Cardiac muscle cell (in vitro differentiated cells and primary cell): ENCODE results near the gene TTLL5. TPM values are rescaled to one million over a fixed set of nuclear protein-coding genes. Genes with fewer than 3 reads are reported as not detected.

ENCODE experiments used
- DNase-seq, 2 donors: peaks; one replicate each; pipeline versions ENCODE4 v3.0.0 to v3.0.0-alpha.2; 2010 to 2017; ENCODE audit warnings: low read depth in 1 of 2, low spot score in 1 of 2
- H3K27ac ChIP-seq: fragments of 200-600 bp; sonication (generic); 2 replicates; pipeline ENCODE4 v1.5.1; 2016
- H3K27me3 ChIP-seq: fragments of 200-600 bp; sonication (generic); 2 replicates; pipeline ENCODE4 v1.6.0; 2016; ENCODE audit warnings: control low read depth
- H3K36me3 ChIP-seq: fragments of 200-600 bp; sonication (generic); 2 replicates; pipeline ENCODE4 v1.5.1; 2016; ENCODE audit warnings: control low read depth
- H3K4me1 ChIP-seq: fragments of 200-600 bp; sonication (generic); 2 replicates; pipeline ENCODE4 v1.8.1; 2017; ENCODE audit warnings: low read depth, mild to moderate bottlenecking, mixed run types
- H3K4me3 ChIP-seq: fragments of 200-600 bp; sonication (generic); 2 replicates; pipeline ENCODE4 v1.5.1; 2016; ENCODE audit warnings: mild to moderate bottlenecking
- H3K9me3 ChIP-seq: fragments of 200-600 bp; sonication (generic); 2 replicates; pipeline ENCODE4 v1.5.1; 2017; ENCODE audit warnings: low read depth, mild to moderate bottlenecking, control low read depth
- polyA plus RNA-seq: library from polyadenylated mRNA; unstranded; fragments of >200 nt; fragmentation: Nextera tagmentation; extraction: Ambion mirVana; gene quantifications from 2 replicates; pipeline ENCODE4 v1.2.1, GENCODE V29; 2016
- total RNA-seq: library from RNA; depleted of rRNA; stranded (reverse); fragments of >200 nt; gene quantifications from 2 replicates; pipeline ENCODE4 v1.2.3, GENCODE V29; 2016
- TF ChIP-seq, protein P1 (sequence below): IDR thresholded peaks from 2 replicates; pipeline ENCODE4 v1.5.1; 2012; ENCODE audit warnings: low read depth, mild to moderate bottlenecking, low read length

TTLL5 gene
- total and polyA plus RNA-seq, 2 experiments from 2014 or later = 24.1 to 28.4 TPM

DNA sequence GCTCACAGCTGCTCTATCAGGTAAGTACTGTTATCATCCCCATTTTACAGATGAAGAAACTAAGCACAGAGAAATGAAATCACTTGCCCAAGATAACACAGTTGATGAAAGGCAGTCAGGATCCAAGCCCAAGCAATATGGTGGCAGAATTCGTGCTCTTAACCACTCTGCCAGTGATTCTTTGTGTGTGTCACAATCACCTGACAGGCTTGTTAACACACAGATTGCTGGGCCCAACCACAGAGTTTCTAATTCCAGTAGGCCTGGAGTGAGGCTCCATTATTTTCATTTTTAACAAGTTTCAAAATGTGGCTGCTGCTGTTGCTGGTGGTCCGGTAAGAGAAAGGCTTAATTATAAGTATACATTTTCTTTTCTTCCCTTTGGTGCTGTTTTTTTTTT is 186.5 kb downstream of the TTLL5 start:
- no peak for DNase-seq
- Histone ChIP-seq H3K27ac (no peak overlapping the region), H3K27me3 (no peaks in the 10 kb centered on the region), H3K4me3 (no peak overlapping the region), H3K4me1 (peaks cover 11% of the 10 kb centered on the region), H3K36me3 (no peaks in the 10 kb centered on the region), H3K9me3 (no peaks in the 10 kb centered on the region)
- TF ChIP-seq, protein P1, sequence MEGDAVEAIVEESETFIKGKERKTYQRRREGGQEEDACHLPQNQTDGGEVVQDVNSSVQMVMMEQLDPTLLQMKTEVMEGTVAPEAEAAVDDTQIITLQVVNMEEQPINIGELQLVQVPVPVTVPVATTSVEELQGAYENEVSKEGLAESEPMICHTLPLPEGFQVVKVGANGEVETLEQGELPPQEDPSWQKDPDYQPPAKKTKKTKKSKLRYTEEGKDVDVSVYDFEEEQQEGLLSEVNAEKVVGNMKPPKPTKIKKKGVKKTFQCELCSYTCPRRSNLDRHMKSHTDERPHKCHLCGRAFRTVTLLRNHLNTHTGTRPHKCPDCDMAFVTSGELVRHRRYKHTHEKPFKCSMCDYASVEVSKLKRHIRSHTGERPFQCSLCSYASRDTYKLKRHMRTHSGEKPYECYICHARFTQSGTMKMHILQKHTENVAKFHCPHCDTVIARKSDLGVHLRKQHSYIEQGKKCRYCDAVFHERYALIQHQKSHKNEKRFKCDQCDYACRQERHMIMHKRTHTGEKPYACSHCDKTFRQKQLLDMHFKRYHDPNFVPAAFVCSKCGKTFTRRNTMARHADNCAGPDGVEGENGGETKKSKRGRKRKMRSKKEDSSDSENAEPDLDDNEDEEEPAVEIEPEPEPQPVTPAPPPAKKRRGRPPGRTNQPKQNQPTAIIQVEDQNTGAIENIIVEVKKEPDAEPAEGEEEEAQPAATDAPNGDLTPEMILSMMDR = no peak

GRCh38 chr14:75848167-75848913 is 187.3 kb downstream of the TTLL5 start:
- no peak overlapping the region for H3K4me3 ChIP-seq
- no peak for DNase-seq
- no peaks in the 10 kb centered on the region for H3K9me3 ChIP-seq
- no peaks in the 10 kb centered on the region for H3K36me3 ChIP-seq
- H3K4me1 ChIP-seq = peaks cover 5% of the 10 kb centered on the region
- TF ChIP-seq, protein P1 = no peak
- no peaks in the 10 kb centered on the region for H3K27me3 ChIP-seq
- peak overlapping the region; percentile 77 for H3K27ac ChIP-seq

DNA sequence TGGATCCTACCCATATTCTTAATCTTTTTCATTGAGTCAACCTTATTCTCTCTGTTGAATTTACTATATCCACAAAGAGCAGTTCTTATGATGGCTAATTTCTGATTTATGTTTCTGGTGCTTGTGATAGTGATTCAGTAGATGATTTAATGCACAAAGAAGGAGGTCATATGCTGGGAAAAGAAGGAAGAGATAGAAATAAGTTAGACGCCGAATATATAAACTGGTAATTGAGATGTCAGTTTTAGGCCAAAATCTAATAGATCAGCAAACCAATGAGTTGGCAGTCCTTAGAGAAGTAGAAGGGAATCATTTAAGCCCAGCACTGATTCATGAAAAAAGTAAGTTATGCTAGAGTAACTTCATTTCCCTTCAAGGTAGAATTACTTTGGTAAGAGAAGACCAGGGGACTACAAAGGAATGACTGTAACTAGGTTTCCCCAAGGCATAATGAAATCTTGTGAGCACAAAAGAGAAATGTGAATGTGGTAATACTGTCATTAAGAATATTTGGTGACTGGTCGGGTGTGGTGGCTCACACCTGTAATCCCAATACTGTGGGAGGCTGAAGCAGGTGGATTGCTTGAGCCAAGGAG is 188.4 kb downstream of the TTLL5 start:
- Histone ChIP-seq H3K4me1 (peaks cover 5% of the 10 kb centered on the region), H3K4me3 (no peak overlapping the region), H3K36me3 (no peaks in the 10 kb centered on the region), H3K9me3 (no peaks in the 10 kb centered on the region), H3K27me3 (no peaks in the 10 kb centered on the region), H3K27ac (no peak overlapping the region)
- TF ChIP-seq, protein P1 = no peak
- DNase-seq = no peak

DNA sequence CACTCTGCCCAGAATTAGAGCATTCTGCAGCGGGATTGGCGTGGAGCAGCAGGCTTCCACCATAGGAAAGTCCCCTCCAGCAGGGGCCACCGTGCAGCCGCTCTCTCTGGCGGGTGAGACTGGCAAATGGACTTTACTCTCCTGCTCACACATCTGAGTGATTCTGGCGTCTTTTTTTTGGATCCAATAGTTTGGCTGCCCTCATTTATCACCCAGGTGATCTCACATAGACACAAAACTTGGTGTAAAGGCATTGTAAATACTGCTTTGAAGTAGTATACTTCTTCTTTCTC is 190.5 kb downstream of the TTLL5 start:
- H3K4me3 ChIP-seq = no peak overlapping the region
- H3K27ac ChIP-seq = no peak overlapping the region
- no peaks in the 10 kb centered on the region for H3K27me3 ChIP-seq
- H3K36me3 ChIP-seq = no peaks in the 10 kb centered on the region
- H3K4me1 ChIP-seq = peaks cover 5% of the 10 kb centered on the region
- DNase-seq = no peak
- TF ChIP-seq, protein P1 = no peak
- H3K9me3 ChIP-seq = no peaks in the 10 kb centered on the region

GRCh38 chr14:75854111-75854799 is 193.2 kb downstream of the TTLL5 start:
- no peaks in the 10 kb centered on the region for H3K36me3 ChIP-seq
- no peak overlapping the region for H3K4me3 ChIP-seq
- no peaks in the 10 kb centered on the region for H3K9me3 ChIP-seq
- H3K4me1 ChIP-seq = peaks cover 4% of the 10 kb centered on the region
- TF ChIP-seq, protein P1 = no peak
- no peak overlapping the region for H3K27ac ChIP-seq
- no peak for DNase-seq
- H3K27me3 ChIP-seq = no peaks in the 10 kb centered on the region
